GM18517 (cell line): Measurements from ENCODE around the gene NDUFB11.
"Not testable (repeated sequence)": the region's sequence is repeated elsewhere in the genome, so short reads cannot be mapped to it uniquely, and the experiment has no call there.

Source experiments
- ATAC-seq: cut with Tn5 transposase; IDR thresholded peaks from one replicate; pipeline ENCODE4 v1.9.1; 2021; ENCODE audit warnings: mild to moderate bottlenecking, moderate library complexity; ENCODE audit not compliant: unreplicated experiment

The NDUFB11 gene

DNA sequence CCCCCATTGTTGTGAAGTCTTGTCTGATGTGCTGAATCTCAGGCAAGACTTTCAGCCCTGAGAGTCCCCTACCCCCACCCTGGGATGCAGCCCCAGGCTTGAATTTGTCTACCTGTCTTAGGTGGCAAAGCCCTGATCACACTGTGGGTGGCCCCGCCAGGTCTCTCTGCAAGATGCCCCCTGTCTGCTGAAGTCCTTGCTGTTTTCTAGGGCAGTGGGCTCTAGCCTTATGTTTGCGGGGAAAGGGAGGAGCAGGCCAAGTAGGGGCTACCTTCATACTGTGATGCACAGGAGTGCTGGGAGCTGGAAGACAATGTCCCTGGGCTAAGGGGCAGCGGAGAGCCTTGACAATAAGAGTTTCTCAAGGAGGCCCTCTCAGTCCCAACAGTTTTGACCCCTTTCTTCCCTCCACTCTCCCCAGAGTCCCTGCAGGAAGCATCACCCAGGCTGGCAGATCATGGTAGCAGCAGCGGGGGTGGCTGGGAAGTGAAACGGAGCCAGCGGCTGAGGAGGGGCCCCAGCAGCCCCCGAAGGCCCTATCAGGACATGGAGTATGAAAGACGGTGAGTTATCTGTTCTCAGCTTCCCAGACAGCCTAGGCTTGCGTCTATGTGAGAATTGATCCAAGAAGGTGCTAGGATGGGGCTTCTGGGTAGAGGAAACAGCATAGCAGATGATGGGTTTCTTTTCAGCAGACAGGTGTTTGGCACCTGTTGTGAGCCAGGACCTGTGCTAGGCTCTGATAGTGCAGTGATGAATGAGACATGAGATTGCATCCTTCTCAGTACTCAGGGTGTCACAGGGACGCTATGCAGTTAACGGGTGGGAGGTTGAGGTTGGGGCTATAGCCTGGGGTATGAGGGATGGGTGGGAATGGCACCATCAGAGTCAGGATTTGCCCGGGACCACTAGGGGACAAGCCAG lies 2.7 kb upstream of the NDUFB11 start:
- ATAC-seq = no peak

DNA sequence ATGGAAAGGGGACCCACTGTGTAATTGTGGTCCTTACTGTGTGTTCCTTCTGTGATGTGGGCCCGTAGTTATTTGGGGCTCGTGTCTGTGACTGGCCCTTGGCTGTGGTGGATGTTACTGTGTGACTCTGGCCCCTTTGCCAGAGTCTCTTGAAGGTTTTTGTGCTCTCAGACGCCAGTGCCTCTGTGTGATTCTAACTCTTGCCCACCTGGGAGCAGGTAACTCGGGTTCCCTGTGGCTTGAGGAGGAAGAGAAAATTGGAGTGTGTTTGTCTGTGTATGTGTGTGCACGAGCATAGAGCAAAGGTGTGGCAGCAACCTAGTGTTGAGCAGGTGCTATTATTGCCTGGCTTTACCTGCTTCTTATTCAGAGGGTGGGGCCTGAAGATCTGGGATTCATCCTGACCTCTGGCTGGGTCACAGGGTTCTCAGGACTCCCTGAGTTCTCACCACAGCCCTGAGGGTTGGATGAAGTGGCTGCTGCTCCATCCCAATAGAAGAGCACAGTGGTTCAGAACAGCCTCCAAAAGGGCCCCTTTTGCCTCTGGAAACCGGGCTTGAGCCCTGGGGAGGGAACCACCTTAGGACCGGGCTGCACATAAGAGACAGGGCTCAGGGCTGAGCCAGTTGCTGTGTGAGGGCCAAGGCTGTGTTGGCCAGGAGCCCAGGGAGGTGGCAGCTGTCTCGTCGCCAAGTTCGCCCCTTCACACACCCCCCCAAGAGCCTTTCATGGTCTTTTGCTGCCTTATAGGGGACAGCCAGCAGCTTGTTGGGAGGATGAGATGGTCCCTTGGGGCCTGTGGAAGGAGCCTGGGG lies 1.8 kb upstream of the NDUFB11 start:
- no peak for ATAC-seq

DNA sequence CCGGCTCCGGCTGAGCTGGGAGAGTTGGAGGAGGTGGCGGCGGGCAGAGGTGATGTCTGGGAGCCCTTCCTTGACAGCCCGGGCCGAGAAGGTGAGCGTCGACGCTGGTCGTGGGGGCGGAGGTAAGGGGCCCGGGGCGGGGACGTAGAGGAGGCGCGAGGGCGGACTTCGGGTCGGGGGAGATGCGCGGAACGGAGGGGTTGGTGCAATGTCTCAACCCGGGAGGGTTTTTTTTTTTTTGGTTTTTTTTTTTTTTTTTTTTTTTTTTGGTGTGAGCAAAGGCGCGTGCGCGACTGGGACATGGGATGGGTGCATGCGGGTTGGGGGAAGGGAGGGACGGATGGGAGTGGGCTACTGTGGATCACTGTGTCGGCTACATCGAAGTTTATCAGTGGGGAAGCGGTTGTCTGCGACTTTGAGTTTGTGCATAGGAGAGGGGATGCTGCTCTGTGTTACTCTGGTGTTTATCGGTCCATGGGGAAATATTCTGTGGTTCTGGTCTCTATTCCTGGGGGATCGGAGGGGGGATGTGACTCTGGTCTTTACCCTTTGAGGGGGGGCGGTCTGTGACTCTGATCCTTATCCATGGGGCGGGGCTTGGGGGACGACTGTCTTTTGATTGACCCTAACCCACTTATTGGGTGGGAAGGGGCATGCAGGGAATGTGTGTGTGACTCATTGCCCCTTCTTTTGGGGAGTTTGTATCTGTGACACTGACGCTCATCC lies 1.1 kb upstream of the NDUFB11 start:
- no peak for ATAC-seq

DNA sequence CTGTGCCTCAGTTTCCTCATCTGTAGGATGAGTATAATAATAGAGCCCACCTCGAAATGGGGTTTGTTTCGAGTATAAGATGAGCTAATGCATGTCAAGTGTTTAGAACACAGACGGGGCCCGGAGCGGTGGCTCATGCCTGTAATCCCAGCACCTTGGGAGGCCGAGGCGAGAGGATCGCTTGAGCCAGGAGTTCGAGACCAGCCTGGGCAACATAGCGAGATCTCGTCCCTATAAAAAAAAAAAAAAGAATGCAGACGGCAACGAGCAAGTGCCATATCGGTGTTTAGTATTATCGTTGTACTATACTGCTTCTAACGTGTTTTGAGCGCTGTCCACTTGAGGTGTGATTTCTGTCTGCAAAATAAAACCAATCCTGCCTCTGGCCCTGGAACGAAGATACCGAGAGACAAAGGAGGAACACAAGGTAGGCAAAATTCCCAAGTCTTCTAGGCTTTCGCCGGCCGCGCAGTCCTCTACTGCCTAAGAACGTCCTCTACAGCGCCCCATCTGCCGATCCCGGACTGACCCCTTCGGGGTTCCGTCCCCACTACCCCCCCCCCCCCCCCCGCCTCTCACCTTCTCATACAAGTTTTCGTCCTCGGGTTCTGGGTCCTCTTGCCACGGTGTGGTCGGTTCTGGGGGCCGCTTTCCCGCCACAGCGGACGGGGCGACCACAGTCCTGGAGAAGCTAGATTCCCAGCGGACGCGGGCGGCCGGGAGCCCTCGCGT lies 442 bp downstream of the NDUFB11 start:
- ATAC-seq = peak; percentile 7

DNA sequence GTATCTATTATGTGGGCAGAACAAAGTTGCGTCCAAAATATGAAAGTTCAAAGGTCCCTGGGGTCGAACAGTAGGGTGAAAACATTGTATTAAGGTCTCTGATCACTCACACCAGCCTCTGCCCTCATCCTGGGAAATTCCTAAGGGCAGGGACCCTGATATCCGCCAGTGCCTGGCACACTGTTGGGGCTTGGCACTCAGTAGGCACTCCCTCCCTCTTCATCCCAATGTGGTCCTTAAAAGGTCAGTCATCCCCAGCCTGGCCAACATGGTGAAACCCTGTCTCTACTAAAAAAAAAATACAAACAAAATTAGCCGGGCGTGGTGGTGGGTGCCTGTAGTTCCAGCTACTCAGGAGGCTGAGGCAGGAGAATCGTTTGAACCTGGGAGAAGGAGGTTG lies 6.3 kb downstream of the NDUFB11 start:
- no peak for ATAC-seq

DNA sequence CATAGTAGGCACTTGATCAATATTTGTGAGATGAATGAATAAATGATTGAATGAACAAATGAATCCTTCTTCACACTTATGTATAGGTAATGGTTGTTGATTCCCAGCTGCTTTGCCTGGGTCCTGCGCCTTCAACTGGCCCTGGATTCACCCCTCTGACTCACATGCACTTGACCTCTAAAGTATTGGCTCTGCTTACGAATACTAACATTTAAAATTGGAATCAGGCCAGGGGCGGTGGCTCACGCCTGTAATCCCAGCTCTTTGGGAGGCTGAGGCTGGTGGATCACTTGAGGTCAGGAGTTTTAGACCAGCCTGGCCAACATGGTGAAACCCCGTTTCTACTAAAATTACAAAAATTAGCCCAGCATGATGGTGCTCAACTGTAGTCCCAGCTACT lies 8.9 kb downstream of the NDUFB11 start:
- ATAC-seq = not testable (repeated sequence)

DNA sequence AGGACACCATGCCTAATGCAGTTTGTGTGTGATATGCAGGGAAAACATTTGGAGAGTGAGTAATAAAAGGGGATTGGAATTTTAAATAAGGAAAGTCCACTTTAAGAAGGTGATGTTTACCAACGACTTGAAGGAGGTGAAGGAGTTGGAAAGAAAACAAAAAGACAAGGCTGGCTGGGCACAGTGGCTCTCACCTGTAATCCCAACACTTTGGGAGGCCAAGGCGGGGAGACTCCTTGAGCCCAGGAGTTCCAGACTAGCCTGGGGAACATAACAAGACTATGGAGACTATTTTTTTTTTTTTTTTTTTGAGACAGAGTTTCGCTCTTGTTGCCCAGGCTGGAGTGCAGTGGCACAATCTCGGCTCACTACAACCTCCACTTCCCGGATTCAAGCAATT lies 11.0 kb downstream of the NDUFB11 start:
- ATAC-seq = no peak

DNA sequence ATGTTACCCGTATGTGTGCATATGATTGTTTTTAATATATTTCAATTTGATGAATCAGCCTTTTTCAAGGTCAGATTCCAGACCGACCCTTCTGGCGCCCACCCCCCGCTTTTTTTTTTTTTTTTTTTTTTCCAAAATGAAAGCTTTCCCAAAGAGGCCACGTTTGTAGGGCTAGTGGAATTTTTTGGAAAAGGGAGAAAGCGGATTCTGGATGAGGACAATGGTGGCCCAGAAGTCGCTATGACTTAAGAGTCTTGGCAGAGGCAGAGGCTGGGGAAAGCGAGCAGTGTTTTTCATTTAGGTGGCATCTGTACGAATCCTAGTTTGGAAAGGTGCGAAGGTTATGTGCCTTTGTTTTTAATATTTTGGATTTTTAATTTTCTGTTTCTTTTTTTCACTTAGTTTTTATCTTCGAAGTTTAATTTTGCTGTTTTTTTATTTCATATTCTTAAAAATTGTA lies 14.6 kb downstream of the NDUFB11 start:
- ATAC-seq = no peak

DNA sequence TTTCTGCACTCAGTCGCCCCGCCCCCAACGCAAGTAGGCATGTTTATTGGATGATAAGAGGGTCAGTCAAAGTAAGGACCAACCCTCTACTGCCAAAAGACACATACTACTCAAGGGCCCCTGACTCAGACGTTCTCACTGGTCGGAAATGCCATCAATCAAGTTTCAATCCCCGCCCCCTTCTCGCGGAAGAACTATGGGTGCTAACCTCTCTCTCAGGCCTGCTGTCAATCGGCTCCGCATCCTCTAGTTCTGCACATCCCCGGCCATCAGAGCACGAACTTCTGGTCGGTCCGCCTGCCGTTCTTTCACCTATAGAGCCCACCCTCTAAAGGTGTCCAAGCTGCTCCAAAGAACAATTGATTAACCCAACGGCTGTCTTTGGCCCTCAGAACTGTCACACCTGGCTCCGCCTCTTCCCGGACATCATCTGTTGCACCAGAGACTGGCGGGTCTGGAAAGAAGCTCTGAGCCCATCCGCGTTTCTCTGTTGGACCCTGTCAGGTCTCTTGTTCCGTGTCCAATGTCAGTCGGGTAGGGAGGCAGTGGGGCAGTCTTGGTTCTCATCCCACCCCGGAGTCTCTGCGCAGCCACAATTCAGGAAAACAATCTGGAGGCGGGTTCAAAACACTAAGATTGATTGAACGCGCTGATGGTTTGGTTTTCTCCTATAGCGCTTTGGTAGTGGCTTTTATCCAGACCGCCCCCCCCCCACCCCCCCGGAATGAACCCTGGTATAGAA lies 15.2 kb downstream of the NDUFB11 start:
- peak; percentile 94 for ATAC-seq

DNA sequence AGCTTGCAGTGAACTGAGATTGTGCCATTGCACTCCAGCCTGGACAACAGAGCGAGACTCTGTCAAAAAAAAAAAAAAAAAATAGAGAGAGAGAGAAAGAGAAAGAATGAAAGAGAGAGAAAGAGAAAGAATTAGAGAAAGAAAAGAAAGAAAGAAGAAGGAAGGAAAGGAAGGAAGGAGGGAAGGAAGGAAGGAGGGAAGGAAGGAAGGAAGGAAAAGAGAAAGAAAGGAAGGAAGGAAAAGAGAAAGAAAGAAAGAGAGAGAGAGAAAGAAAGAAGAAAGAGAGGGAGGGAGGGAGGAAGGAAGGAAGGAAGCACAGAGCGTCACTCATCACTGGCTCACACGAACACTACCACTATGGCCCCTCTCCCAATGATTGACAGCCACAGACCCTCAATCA lies 20.0 kb downstream of the NDUFB11 start:
- not testable (repeated sequence) for ATAC-seq

DNA sequence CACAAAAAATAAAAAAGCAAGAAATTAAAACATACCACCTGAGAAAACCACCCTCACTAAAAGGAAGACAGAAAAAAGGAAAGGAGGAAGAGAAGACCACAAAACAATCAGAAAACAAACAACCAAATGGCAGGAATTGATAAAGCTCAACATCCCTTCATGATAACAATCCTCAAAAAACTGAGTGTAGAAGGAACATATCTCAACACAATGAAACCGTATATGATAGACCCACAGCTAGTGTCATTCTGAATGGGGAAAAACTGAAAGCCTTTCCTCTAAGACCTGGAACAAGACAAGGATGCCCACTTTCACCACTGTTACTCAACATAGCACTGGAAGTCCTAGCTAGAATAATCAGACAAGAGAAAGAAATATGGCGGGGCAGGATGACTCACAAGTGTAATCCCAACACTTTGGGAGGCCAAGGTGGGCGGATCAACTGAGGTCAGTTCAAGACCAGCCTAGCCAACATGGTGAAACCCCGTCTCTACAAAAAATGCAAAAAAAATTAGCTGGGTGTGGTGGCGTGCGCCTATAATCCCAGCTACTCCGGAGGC lies 27.9 kb downstream of the NDUFB11 start:
- ATAC-seq = not testable (repeated sequence)

DNA sequence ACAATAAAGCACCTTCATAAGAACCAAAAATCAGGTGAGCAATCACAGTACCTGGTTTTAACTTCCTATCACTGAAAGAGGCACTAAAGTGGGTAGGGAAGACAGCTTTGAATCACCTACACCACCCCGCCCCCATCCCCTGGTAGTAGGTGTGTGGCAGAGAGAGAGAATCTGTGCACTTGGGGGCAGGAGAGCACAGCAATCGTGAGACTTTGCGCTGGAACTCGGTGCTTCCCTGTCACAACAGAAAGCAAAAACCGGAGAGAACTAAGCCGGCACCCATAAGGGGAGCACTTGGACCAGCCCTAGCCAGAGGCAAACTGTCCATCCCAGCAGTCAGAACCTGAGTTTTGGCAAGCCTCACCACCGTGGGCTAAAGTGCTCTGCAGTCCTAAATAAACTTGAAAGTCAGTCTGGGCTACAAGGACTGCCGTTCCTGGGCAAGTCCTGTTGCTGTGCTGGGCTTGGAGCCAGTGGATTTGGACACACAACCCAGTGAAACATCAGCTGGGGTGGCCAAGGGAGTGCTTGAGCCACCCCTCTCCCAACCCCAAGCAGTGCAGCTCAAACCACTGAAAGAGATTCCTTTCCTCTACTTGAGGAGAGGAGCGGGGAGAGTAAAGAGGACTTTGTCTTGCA lies 32.1 kb downstream of the NDUFB11 start:
- no peak for ATAC-seq

DNA sequence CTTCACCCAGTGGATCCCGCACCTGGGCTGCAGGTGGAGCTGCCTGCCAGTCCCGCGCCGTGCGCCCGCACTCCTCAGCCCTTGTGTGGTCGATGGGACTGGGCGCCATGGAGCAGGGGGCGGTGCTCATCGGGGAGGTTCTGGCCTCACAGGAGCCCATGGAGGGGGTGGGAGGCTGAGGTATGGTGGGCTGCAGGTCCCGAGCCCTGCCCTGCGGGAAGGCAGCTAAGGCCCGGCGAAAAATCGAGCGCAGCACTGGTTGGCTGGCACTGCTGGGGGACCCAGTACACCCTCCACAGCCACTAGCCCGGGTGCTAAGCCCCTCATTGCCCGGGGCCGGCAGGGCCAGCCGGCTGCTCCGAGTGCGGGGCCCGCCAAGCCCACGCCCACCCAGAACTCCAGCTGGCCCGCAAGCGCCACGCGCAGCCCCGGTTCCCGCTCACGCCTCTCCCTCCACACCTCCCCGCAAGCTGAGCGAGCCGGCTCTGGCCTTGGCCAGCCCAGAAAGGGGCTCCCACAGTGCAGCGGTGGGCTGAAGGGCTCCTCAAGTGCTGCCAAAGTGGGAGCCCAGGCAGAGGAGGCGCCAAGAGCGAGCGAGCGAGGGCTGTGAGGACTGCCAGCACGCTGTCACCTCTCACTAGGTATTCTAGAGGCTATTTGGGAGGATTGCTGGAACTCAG lies 33.4 kb downstream of the NDUFB11 start:
- ATAC-seq = not testable (repeated sequence)

DNA sequence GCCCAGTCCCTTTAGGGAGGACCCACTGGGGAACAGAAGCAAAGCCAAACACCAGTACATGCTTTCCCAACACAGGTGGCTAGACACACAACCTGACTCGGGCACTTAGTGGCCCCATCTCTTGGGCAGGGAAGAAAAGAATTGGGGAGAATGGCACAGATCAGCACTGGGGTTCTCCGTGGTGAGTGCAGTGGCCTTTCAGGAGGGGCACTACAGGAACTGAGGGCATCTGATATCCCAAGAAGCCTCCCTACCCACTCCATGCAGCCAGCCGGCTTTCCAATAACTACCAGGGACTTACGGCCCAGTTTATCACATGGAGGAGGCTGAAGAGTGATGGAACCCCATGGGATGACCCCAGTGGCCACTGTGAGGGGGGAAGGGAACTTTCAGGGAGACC lies 43.3 kb downstream of the NDUFB11 start:
- no peak for ATAC-seq

DNA sequence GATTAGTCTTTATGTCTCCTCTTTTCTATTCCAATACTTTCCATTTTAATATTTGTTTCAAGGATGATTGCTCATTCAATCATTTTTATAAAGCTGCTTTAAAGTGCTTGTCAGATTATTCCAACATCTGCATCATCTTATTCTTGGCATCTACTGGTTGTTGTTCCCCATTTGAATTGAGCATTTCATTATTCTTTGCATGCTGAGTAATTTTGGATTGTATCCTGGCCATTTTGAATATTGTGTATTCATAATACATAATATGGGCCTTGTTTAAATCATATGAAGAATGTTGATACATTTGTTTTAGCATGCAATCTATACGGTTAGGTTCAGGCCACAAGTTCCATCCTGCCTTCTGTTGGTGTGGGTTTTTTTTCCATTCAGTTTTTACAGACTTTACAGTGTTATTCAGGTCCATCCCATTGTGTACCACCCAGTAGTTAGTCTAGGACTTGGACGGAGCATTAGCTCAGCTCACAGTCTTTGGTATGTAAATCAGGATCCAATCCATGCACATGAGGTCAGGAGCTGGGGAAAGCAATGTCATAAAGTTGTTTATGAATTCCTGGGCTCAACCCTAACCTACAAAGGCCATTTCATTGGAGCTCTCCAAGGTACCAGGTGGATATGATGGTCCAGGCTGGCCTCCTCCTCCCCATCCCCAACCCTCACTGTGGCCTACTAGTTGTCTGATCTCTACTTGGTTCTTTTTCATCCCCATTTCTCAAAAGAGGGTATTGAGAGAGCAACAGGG lies 46.0 kb downstream of the NDUFB11 start:
- no peak for ATAC-seq

DNA sequence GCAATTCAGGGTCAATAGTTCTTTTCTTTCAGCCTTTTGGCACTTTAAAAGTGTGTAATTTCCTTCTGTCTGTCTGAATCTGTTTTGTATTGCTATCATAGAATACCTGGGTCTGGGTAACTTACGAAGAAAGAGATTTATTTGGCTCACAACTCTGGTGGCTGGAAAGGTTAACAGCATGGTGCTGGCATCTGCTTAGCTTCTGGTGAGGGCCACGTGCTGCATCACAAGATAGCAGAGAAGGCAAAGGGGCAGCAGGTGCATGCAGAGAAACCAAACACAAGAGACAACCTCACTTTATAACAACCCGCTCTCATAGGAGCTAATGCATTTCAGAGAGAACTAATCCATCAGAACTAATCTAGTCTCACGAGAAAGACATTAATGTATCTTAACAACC lies 47.5 kb downstream of the NDUFB11 start:
- no peak for ATAC-seq

DNA sequence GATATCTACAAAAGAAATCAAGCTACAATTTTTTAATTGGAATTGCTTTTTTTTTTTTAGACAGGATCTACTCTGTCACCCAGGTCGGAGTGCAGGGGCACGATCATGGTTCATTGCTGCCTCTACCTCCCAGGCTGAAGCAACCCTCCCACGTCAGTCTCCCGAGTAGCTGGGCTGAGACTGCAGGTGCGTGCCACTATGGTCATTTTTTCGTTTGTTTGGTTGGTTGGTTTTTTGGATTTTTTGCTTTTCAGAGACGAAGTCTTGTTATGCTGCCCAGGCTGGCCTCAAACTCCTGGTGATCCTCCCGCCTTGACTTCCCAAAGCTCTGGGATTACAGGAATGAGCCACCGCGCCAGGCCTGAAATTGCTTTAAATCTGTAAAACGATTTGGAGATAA lies 50.6 kb downstream of the NDUFB11 start:
- no peak for ATAC-seq

DNA sequence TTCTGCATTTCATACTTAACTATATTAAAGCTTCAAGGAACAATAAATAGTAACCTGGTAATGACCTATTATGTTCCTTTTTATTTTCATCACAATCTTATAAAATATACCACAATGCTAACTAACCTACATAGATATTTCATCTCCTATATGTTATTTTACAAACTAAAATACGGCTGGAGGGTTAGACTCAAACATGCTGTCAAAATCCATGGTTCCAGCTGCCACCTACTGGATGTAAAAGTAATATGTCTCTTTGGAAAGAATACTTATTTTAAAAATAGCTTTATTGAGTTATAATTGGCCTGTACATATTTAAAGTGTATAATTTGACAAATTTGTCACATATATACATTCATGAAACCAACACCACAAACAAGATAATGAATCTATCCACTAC lies 51.3 kb downstream of the NDUFB11 start:
- no peak for ATAC-seq
